ENCODE results near the gene CHTF18. TPM values are rescaled to one million over a fixed set of nuclear protein-coding genes. Genes with fewer than 3 reads are reported as not detected.

Gene CHTF18
- polyA plus RNA-seq, 1 donor (not counting 4 experiments of a cell fraction or from before 2014, with no cell fraction given), result 5.7 TPM

- Histone ChIP-seq H3K36me3 (ENCODE audit: control insufficient read depth in 2 of 2, extremely low read depth in 1 of 2, insufficient read depth in 2 of 2, low read length in 2 of 2) (no peaks in the 10 kb centered on the region), H4K20me1 (ENCODE audit: control insufficient read depth, extremely low read depth, insufficient read depth, low read length) (no peaks in the 10 kb centered on the region), H3K27me3 (ENCODE audit: control insufficient read depth, extremely low read depth, insufficient read depth, low read length) (peaks cover 37% of the 10 kb centered on the region), H2AFZ (ENCODE audit: control insufficient read depth, low read length) (no peak overlapping the region), H3K4me3 (ENCODE audit: control insufficient read depth in 2 of 3, extremely low read depth in 1 of 3, insufficient read depth in 2 of 3, low read depth in 1 of 3, low read length in 3 of 3) (no peak overlapping the region), H3K27ac (ENCODE audit: control insufficient read depth, insufficient read depth, low read length) (no peak overlapping the region), H3K79me2 (ENCODE audit: control insufficient read depth, insufficient read depth, low read length) (no peaks in the 10 kb centered on the region), H3K9me1 (ENCODE audit: control insufficient read depth, extremely low read depth, insufficient read depth, low read length) (no peaks in the 10 kb centered on the region), H3K4me2 (ENCODE audit: control insufficient read depth, extremely low read depth, insufficient read depth, low read depth, low read length) (no peak overlapping the region), H3K9me3 (ENCODE audit: control insufficient read depth, low read depth, low read length) (no peaks in the 10 kb centered on the region), H3K4me1 (ENCODE audit: control insufficient read depth, extremely low read depth, insufficient read depth, low read length) (no peaks in the 10 kb centered on the region), H3K9ac (ENCODE audit: control insufficient read depth, extremely low read depth, insufficient read depth, low read length) (no peak overlapping the region)
- TF ChIP-seq, protein P1, sequence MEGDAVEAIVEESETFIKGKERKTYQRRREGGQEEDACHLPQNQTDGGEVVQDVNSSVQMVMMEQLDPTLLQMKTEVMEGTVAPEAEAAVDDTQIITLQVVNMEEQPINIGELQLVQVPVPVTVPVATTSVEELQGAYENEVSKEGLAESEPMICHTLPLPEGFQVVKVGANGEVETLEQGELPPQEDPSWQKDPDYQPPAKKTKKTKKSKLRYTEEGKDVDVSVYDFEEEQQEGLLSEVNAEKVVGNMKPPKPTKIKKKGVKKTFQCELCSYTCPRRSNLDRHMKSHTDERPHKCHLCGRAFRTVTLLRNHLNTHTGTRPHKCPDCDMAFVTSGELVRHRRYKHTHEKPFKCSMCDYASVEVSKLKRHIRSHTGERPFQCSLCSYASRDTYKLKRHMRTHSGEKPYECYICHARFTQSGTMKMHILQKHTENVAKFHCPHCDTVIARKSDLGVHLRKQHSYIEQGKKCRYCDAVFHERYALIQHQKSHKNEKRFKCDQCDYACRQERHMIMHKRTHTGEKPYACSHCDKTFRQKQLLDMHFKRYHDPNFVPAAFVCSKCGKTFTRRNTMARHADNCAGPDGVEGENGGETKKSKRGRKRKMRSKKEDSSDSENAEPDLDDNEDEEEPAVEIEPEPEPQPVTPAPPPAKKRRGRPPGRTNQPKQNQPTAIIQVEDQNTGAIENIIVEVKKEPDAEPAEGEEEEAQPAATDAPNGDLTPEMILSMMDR (optimal IDR thresholded peaks at IDR 0.05 in 1 of 3, IDR thresholded peaks at IDR 0.05 in 1 of 3, conservative IDR thresholded peaks at IDR 0.05 in 1 of 3; ENCODE audit: extremely low read depth in 1 of 3, insufficient read depth in 2 of 3, low read length in 3 of 3), result no peak
- TF ChIP-seq EZH2 (IDR thresholded peaks at IDR 0.05; ENCODE audit: low read length), result no peak
- FAIRE-seq (no peak), DNase-seq (ENCODE audit: low read depth, low spot score) (no peak)
- dilution Hi-C loops (cut with MboI; ENCODE audit: extremely low pct_ligation_motif_present, low sequenced_read_pairs), result no loop called here
These were observed 26.6 kb downstream of the CHTF18 start for GRCh38 chr16:814974-815373.

- DNase-seq (ENCODE audit: low read depth, low spot score) (no peak), FAIRE-seq (no peak)
- H3K27ac ChIP-seq (ENCODE audit: control insufficient read depth, insufficient read depth, low read length), result no peak overlapping the region
- no peaks in the 10 kb centered on the region for H4K20me1 ChIP-seq (ENCODE audit: control insufficient read depth, extremely low read depth, insufficient read depth, low read length)
- TF ChIP-seq, protein P1 (optimal IDR thresholded peaks at IDR 0.05 in 1 of 3, IDR thresholded peaks at IDR 0.05 in 1 of 3, conservative IDR thresholded peaks at IDR 0.05 in 1 of 3; ENCODE audit: extremely low read depth in 1 of 3, insufficient read depth in 2 of 3, low read length in 3 of 3), result no peak
- no peak for TF ChIP-seq EZH2 (IDR thresholded peaks at IDR 0.05; ENCODE audit: low read length)
- H2AFZ ChIP-seq (ENCODE audit: control insufficient read depth, low read length), result no peak overlapping the region
- dilution Hi-C loops (cut with MboI; ENCODE audit: extremely low pct_ligation_motif_present, low sequenced_read_pairs), result no loop called here
- no peaks in the 10 kb centered on the region for H3K9me1 ChIP-seq (ENCODE audit: control insufficient read depth, extremely low read depth, insufficient read depth, low read length)
- no peak overlapping the region for H3K4me3 ChIP-seq (ENCODE audit: control insufficient read depth in 2 of 3, extremely low read depth in 1 of 3, insufficient read depth in 2 of 3, low read depth in 1 of 3, low read length in 3 of 3)
- H3K27me3 ChIP-seq (ENCODE audit: control insufficient read depth, extremely low read depth, insufficient read depth, low read length), result peaks cover 37% of the 10 kb centered on the region
- H3K9me3 ChIP-seq (ENCODE audit: control insufficient read depth, low read depth, low read length), result no peaks in the 10 kb centered on the region
- H3K79me2 ChIP-seq (ENCODE audit: control insufficient read depth, insufficient read depth, low read length), result no peaks in the 10 kb centered on the region
- no peaks in the 10 kb centered on the region for H3K36me3 ChIP-seq (ENCODE audit: control insufficient read depth in 2 of 2, extremely low read depth in 1 of 2, insufficient read depth in 2 of 2, low read length in 2 of 2)
- no peak overlapping the region for H3K9ac ChIP-seq (ENCODE audit: control insufficient read depth, extremely low read depth, insufficient read depth, low read length)
- no peaks in the 10 kb centered on the region for H3K4me1 ChIP-seq (ENCODE audit: control insufficient read depth, extremely low read depth, insufficient read depth, low read length)
- no peak overlapping the region for H3K4me2 ChIP-seq (ENCODE audit: control insufficient read depth, extremely low read depth, insufficient read depth, low read depth, low read length)
These were observed 27.4 kb downstream of the CHTF18 start for GRCh38 chr16:815861-816260.

Measured in keratinocyte (primary cell).